EL (cell line): ENCODE data around the gene BBS9.
A peak's percentile ranks its signal among the peaks of the same experiment; 100 is the strongest.

Experiments used
- DNase-seq: peaks from one replicate; pipeline ENCODE4 v3.0.0-alpha.2; 2016

BBS9 gene

GRCh38 chr7:33446551-33446950 lies 317.2 kb downstream of the BBS9 start:
- no peak for DNase-seq

GRCh38 chr7:33448035-33448434 lies 318.7 kb downstream of the BBS9 start:
- no peak for DNase-seq

GRCh38 chr7:33449847-33450246 lies 320.5 kb downstream of the BBS9 start:
- no peak for DNase-seq

- DNase-seq = no peak
Measured at GRCh38 chr7:33452805-33453502, 323.6 kb downstream of the BBS9 start.

- DNase-seq = no peak
Measured at GRCh38 chr7:33457039-33457438, 327.7 kb downstream of the BBS9 start.

- DNase-seq = no peak
Measured at GRCh38 chr7:33458581-33458980, 329.2 kb downstream of the BBS9 start.

- peak; percentile 46 for DNase-seq
Measured at GRCh38 chr7:33459340-33459751, 330.0 kb downstream of the BBS9 start.

GRCh38 chr7:33463131-33463530 lies 333.8 kb downstream of the BBS9 start:
- no peak for DNase-seq

- DNase-seq = no peak
Measured at GRCh38 chr7:33466203-33466602, 336.8 kb downstream of the BBS9 start.

- DNase-seq = no peak
Measured at GRCh38 chr7:33471636-33472242, 342.4 kb downstream of the BBS9 start.

GRCh38 chr7:33472348-33473025 lies 343.1 kb downstream of the BBS9 start:
- DNase-seq = no peak

GRCh38 chr7:33477719-33478480 lies 348.5 kb downstream of the BBS9 start:
- DNase-seq = no peak

GRCh38 chr7:33484476-33484875 lies 355.1 kb downstream of the BBS9 start:
- DNase-seq = peak; percentile 23

GRCh38 chr7:33485747-33486493 lies 356.6 kb downstream of the BBS9 start:
- no peak for DNase-seq

- DNase-seq = no peak
Measured at GRCh38 chr7:33486633-33487032, 357.3 kb downstream of the BBS9 start.

GRCh38 chr7:33487998-33488682 lies 358.8 kb downstream of the BBS9 start:
- DNase-seq = no peak

GRCh38 chr7:33494474-33494873 lies 365.1 kb downstream of the BBS9 start:
- DNase-seq = no peak

GRCh38 chr7:33495207-33495606 lies 365.8 kb downstream of the BBS9 start:
- peak; percentile 63 for DNase-seq

- no peak for DNase-seq
Measured at GRCh38 chr7:33497051-33497450, 367.7 kb downstream of the BBS9 start.

GRCh38 chr7:33500703-33501701 lies 371.6 kb downstream of the BBS9 start:
- DNase-seq = no peak

GRCh38 chr7:33503014-33503413 lies 373.6 kb downstream of the BBS9 start:
- no peak for DNase-seq
